ENCODE results near the gene TEDDM1. TPM values are rescaled to one million over a fixed set of nuclear protein-coding genes. Genes with fewer than 3 reads are reported as not detected.
A peak's percentile ranks its signal among the peaks of the same experiment; 100 is the strongest.

TEDDM1 gene
- total and polyA plus RNA-seq, 10 of the 15 experiments (the other 5 are each of a cell fraction or from before 2014, with no cell fraction given) = 0.11 TPM; not detected in 9

- peak; percentile 7 for TF ChIP-seq BCL3 (IDR thresholded peaks at IDR 0.05; ENCODE audit: borderline replicate concordance, insufficient read depth, low read depth, low read length, poor library complexity, severe bottlenecking)
- no peak for TF ChIP-seq RAD51 (IDR thresholded peaks at IDR 0.05)
- TF ChIP-seq YBX1 (IDR thresholded peaks at IDR 0.05) = no peak
- no peak for TF ChIP-seq CREM (IDR thresholded peaks at IDR 0.05; ENCODE audit: low read depth)
These were observed 9.0 kb downstream of the TEDDM1 start, which contains the start of gene GLUL (continued) for GRCh38 chr1:182391362-182392049.

DNA sequence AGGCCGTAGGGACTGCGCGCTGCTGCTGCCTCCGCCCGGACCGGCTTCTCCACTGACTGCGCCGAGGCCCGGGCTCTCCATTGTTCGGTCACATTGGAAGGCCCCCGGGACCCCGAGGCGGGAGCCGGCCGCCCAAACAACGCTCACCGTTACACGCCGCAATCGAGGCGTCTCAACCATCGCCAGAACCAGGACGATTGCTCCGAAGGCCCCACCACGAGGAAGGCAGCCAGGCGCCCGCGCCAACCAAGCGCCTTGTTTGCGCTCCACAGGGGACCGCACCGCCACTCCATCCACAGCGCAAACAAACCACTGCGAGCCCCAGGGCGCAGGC is 9.5 kb downstream of the TEDDM1 start:
- Histone ChIP-seq H3K4me1 (ENCODE audit: control insufficient read depth, insufficient read depth, low read length) (peaks cover 11% of the 10 kb centered on the region), H3K4me3 (peak overlapping the region; percentile 85), H2AFZ (ENCODE audit: control insufficient read depth, low read depth, low read length) (peak overlapping the region; percentile 87), H3K79me2 (ENCODE audit: control insufficient read depth, insufficient read depth, low read length) (peaks cover 7% of the 10 kb centered on the region), H3K9ac (ENCODE audit: control insufficient read depth, insufficient read depth, low read length) (peak overlapping the region; percentile 73), H3K9me3 (replicated peaks; ENCODE audit: control insufficient read depth, insufficient read depth, low read length) (no peaks in the 10 kb centered on the region), H3K27me3 (replicated peaks in 1 of 2; ENCODE audit: control insufficient read depth in 2 of 2, insufficient read depth in 2 of 2, low read length in 1 of 2) (no peaks in the 10 kb centered on the region), H4K20me1 (ENCODE audit: control insufficient read depth, insufficient read depth) (no peaks in the 10 kb centered on the region), H3K27ac (ENCODE audit: control insufficient read depth, insufficient read depth) (peak overlapping the region; percentile 53), H3K4me2 (ENCODE audit: control insufficient read depth, insufficient read depth) (peak overlapping the region; percentile 91), H3K36me3 (ENCODE audit: control insufficient read depth in 2 of 2, insufficient read depth in 2 of 2, low read length in 1 of 2) (peaks cover 0 to 5% of the 10 kb centered on the region in 2 experiments; a peak in 1 of 4 replicates)
- RAD21 ChIA-PET (ENCODE audit: unreplicated experiment) = interaction anchor here (2.0 to 4.0 kb wide), 2 partner anchors 10 to 247 kb away, joined by 5 to 24 read pairs; no protein-coding TSS in a partner anchor
- CTCF ChIA-PET = interaction anchor here (0.8 to 2.4 kb wide), 4 partner anchors 36 to 309 kb away, joined by 3 to 15 read pairs (median 3); no protein-coding TSS in a partner anchor
- ATAC-seq = peak; percentile 6
- in situ Hi-C loops (cut with MboI) = no loop called here
- no peak for FAIRE-seq
- 1% methylated on average over 33 of the region's 35 CpGs for WGBS (ENCODE audit: insufficient coverage, insufficient replicate concordance, low lambda C conversion rate, missing lambda C conversion rate)
- POLR2A ChIA-PET = interaction anchor here (3.7 kb wide), 1 partner anchor 247 kb away, joined by 24 read pairs; no protein-coding TSS in a partner anchor
- TF ChIP-seq HSF1 (IDR thresholded peaks at IDR 0.05; ENCODE audit: low read depth, low read length) (no peak), ZNF207 (IDR thresholded peaks at IDR 0.05; ENCODE audit: borderline replicate concordance) (0 out of 2 replicates have a peak, but pooled peaks have one; percentile 10), SREBF1 (IDR thresholded peaks at IDR 0.05; ENCODE audit: low read length) (no peak), CHD1 (IDR thresholded peaks at IDR 0.05; ENCODE audit: low read depth, low read length) (no peak), EGR1 (IDR thresholded peaks at IDR 0.05; ENCODE audit: borderline replicate concordance in 1 of 2, low read depth in 2 of 2, low read length in 2 of 2) (0 out of 3 replicates have a peak, but pooled peaks of 1 of the 2 experiments have one; percentile 2), EP300 (IDR thresholded peaks at IDR 0.05; ENCODE audit: borderline replicate concordance in 1 of 2, control insufficient read depth in 1 of 2, low read depth in 2 of 2, low read length in 2 of 2) (no peak)
- TF ChIP-seq, protein P1, sequence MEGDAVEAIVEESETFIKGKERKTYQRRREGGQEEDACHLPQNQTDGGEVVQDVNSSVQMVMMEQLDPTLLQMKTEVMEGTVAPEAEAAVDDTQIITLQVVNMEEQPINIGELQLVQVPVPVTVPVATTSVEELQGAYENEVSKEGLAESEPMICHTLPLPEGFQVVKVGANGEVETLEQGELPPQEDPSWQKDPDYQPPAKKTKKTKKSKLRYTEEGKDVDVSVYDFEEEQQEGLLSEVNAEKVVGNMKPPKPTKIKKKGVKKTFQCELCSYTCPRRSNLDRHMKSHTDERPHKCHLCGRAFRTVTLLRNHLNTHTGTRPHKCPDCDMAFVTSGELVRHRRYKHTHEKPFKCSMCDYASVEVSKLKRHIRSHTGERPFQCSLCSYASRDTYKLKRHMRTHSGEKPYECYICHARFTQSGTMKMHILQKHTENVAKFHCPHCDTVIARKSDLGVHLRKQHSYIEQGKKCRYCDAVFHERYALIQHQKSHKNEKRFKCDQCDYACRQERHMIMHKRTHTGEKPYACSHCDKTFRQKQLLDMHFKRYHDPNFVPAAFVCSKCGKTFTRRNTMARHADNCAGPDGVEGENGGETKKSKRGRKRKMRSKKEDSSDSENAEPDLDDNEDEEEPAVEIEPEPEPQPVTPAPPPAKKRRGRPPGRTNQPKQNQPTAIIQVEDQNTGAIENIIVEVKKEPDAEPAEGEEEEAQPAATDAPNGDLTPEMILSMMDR (IDR thresholded peaks at IDR 0.05 in 2 of 3, conservative IDR thresholded peaks at IDR 0.05 in 1 of 3; ENCODE audit: control insufficient read depth in 2 of 3, extremely low read depth in 1 of 3, insufficient read depth in 1 of 3, low read depth in 3 of 3, low read length in 3 of 3) = 0 out of 6 replicates have a peak, but pooled peaks of 1 of the 3 experiments have one; percentile 7
- SMC1A ChIA-PET (ENCODE audit: uncharacterized antibody, unreplicated experiment) = interaction anchor here (5.6 kb wide), 1 partner anchor 246 kb away, joined by 42 read pairs; no protein-coding TSS in a partner anchor
- no TSS peak for BruUV-seq (replicated peaks)
- intact Hi-C loops (cut with micrococcal nuclease; ENCODE audit: unreplicated experiment) = loop anchor here (5.0 kb wide), 1 partner anchor 69 kb away; no protein-coding TSS in a partner anchor
- no peak for DNase-seq (ENCODE audit: low read depth, low spot score)
